HepG2 (cell line): Measurements from ENCODE around the gene DUS1L. TPM values are rescaled to one million over a fixed set of nuclear protein-coding genes. Genes with fewer than 3 reads are reported as not detected.
A peak's percentile ranks its signal among the peaks of the same experiment; 100 is the strongest.

Experiments
- CERS6 ChIP-seq: sonication (generic); formaldehyde crosslinking; IDR thresholded peaks from 2 replicates; pipeline ENCODE4 v1.5.0; 2020; ENCODE audit warnings: missing genetic modification reagents
- CHD4 ChIP-seq: fragments of 200-600 bp; sonication (generic); IDR thresholded peaks from 2 replicates; pipeline ENCODE4 v1.7.0; 2017; ENCODE audit warnings: mild to moderate bottlenecking, low read length, borderline replicate concordance
- KMT2B ChIP-seq: IDR thresholded peaks from 2 replicates; pipeline ENCODE4 v1.6.1; 2016; ENCODE audit warnings: missing genetic modification reagents, missing compliant biosample characterization
- RBM39 ChIP-seq: fragments of 200-400 bp; formaldehyde crosslinking; IDR thresholded peaks from one replicate; pipeline ENCODE4 v1.6.1; 2018; ENCODE audit warnings: antibody characterized with exemption, mild to moderate bottlenecking, low read depth, low read length; ENCODE audit not compliant: poor library complexity, severe bottlenecking
- RFX3 ChIP-seq: IDR thresholded peaks from 2 replicates; pipeline ENCODE4 v1.6.1; 2016; ENCODE audit warnings: missing biosample characterization, missing genetic modification reagents
- SPEN ChIP-seq: sonication (generic); formaldehyde crosslinking; IDR thresholded peaks from 2 replicates; pipeline ENCODE4 v1.5.1; 2020; ENCODE audit warnings: low read depth, mild to moderate bottlenecking, missing genetic modification reagents
- U2AF2 ChIP-seq: fragments of 200-400 bp; formaldehyde crosslinking; IDR thresholded peaks from 2 replicates; pipeline ENCODE4 v1.6.1; 2017; ENCODE audit warnings: low read depth, mild to moderate bottlenecking, low read length
- ZBTB38 ChIP-seq: sonication (generic); formaldehyde crosslinking; IDR thresholded peaks from 2 replicates; pipeline ENCODE4 v1.5.1; 2020; ENCODE audit warnings: mild to moderate bottlenecking, missing genetic modification reagents
- ZFP91 ChIP-seq: sonication (generic); formaldehyde crosslinking; IDR thresholded peaks from 2 replicates; pipeline ENCODE4 v1.9.0; 2022; ENCODE audit warnings: missing genetic modification reagents, mild to moderate bottlenecking, borderline replicate concordance
- ZNF281 ChIP-seq: sonication (generic); formaldehyde crosslinking; IDR thresholded peaks from 2 replicates; pipeline ENCODE4 v1.4.0; 2020; ENCODE audit warnings: missing genetic modification reagents, borderline replicate concordance
- ZNF460 ChIP-seq: sonication (generic); formaldehyde crosslinking; IDR thresholded peaks from 2 replicates; pipeline ENCODE4 v1.5.1; 2020; ENCODE audit warnings: missing genetic modification reagents, mild to moderate bottlenecking, borderline replicate concordance
- ZNF563 ChIP-seq: sonication (generic); formaldehyde crosslinking; IDR thresholded peaks from 2 replicates; pipeline ENCODE4 v1.8.0; 2022; ENCODE audit warnings: mild to moderate bottlenecking, moderate library complexity, missing genetic modification reagents
- ZNF616 ChIP-seq: sonication (generic); formaldehyde crosslinking; IDR thresholded peaks from 2 replicates; pipeline ENCODE4 v1.5.0; 2020; ENCODE audit warnings: low read depth, mild to moderate bottlenecking, missing genetic modification reagents
- ZNF687 ChIP-seq: sonication (generic); formaldehyde crosslinking; IDR thresholded peaks from 2 replicates; pipeline ENCODE4 v1.5.1; 2020; ENCODE audit warnings: mild to moderate bottlenecking, missing genetic modification reagents, moderate library complexity
- polyA plus RNA-seq, 8 experiments: library from polyadenylated mRNA; depleted of rRNA in 3 of 8; stranded (reverse) in 7 of 8; unstranded in 1 of 8; fragments of >200 nt; fragmentation: Illumina TruSeq in 4 of 8; extraction: Trizol in 4 of 8; gene quantifications; 2 replicates each; pipeline versions ENCODE4 v1.2.1 to v1.2.3, GENCODE V29; 2011 to 2016; ENCODE audit warnings: low read depth in 4 of 8, missing spikeins in 1 of 8, mixed read lengths in 1 of 8; ENCODE audit not compliant: insufficient read depth in 1 of 8
- total RNA-seq, 5 experiments: library from RNA; depleted of rRNA; stranded (reverse); fragments of >200 nt; fragmentation: Illumina TruSeq; extraction: Trizol; gene quantifications; 2 replicates each; pipeline ENCODE4 v1.2.3, GENCODE V29; 2016; ENCODE audit warnings: low read depth in 1 of 5
- TF ChIP-seq, protein P1 (sequence below): sonication (generic); formaldehyde crosslinking; IDR thresholded peaks from 2 replicates; pipeline ENCODE4 v1.8.0; 2022; ENCODE audit warnings: missing genetic modification reagents, low read depth, mild to moderate bottlenecking, borderline replicate concordance
- TF ChIP-seq, protein P2 (sequence below): sonication (generic); formaldehyde crosslinking; IDR thresholded peaks from 2 replicates; pipeline ENCODE4 v1.8.0; 2022; ENCODE audit warnings: low read depth, missing genetic modification reagents

The DUS1L gene
- total and polyA plus RNA-seq, 2 of the 13 experiments (the other 11 are each of a cell fraction or from before 2014, with no cell fraction given), result 81.0 to 109 TPM

DNA sequence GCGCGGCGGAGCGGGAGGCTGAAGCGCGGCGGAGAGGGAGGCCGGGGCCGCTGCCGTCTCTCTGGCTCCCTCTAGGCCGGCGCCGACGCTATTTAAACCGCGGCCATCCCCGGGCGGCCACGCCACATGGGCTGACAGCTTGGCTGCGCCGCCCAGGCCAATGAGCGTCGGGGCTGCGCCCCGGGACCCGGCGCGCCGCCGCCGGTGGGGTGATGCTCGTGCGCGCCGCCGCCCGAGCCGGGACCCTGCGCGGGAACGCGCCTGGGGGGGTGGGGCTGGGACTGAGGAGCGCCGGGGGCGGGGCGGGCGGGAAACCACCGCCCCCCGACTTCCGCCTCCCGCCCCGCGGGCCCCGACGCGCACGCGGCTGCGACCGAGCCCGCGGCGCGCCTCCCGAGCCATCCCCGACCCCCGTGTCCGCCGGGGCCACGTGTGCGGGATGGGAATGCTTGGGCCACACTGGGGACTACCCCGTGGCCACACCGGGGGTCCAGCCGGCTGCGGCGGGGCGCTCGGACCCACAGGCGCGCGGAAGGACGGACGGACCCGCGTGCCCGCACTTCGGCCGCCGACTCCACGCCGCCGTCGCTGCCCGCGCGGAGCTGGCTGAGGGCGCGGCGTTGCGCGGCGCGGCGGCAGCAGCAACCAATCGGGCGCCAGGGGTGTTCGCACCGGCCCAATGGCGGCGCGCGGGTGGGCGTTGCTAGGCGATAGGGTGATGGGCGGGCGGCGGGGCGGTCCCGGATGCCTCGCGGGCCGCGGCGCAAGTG is 32.8 kb upstream of the DUS1L start, which contains the start of gene FASN (continued):
- TF ChIP-seq, protein P1, sequence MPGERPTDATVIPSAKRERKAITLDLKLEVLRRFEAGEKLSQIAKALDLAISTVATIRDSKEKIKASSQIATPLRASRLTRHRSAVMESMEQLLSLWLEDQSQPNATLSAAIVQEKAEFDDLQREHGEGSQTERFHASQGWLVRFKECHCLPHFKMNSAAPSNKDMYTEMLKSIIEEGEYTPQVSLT, result no peak
- TF ChIP-seq ZNF616 (CRISPR knock-in tag) (peak; percentile 87; the same call in 1 of the 2 replicates), KMT2B (CRISPR knock-in tag) (peak; percentile 55; the same call in 1 of the 2 replicates), ZFP91 (CRISPR knock-in tag) (0 out of 2 replicates have a peak, but pooled peaks have one; percentile 5), ZNF687 (CRISPR knock-in tag) (peak; percentile 60), CERS6 (CRISPR knock-in tag) (no peak), ZNF460 (CRISPR knock-in tag) (no peak), RFX3 (CRISPR knock-in tag) (peak; percentile 72), ZNF281 (CRISPR knock-in tag) (peak; percentile 50), RBM39 (peak; percentile 78), U2AF2 (no peak), SPEN (peak; percentile 64), ZNF563 (CRISPR knock-in tag) (peak; percentile 91), CHD4 (no peak), ZBTB38 (CRISPR knock-in tag) (no peak)
- TF ChIP-seq, protein P2, sequence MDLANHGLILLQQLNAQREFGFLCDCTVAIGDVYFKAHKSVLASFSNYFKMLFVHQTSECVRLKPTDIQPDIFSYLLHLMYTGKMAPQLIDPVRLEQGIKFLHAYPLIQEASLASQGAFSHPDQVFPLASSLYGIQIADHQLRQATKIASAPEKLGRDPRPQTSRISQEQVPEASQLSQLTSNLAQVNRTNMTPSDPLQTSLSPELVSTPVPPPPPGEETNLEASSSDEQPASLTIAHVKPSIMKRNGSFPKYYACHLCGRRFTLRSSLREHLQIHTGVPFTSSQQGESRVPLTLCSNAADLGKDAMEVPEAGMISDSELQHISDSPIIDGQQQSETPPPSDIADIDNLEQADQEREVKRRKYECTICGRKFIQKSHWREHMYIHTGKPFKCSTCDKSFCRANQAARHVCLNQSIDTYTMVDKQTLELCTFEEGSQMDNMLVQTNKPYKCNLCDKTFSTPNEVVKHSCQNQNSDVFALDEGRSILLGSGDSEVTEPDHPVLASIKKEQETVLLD (CRISPR knock-in tag), result peak; percentile 80
